Fibroblast of lung (primary cell): Measurements from ENCODE around the gene TRIM5. TPM values are rescaled to one million over a fixed set of nuclear protein-coding genes. Genes with fewer than 3 reads are reported as not detected.
"Not testable (repeated sequence)": the region's sequence is repeated elsewhere in the genome, so short reads cannot be mapped to it uniquely, and the experiment has no call there.

ENCODE experiments used
- DNase-seq, 2 donors: peaks; one replicate each; pipeline versions ENCODE4 v3.0.0 to v3.0.0-alpha.2; 2010; ENCODE audit warnings: low read depth in 2 of 2
- H2AFZ ChIP-seq: 2 replicates; pipeline ENCODE4 v1.5.1; 2012; ENCODE audit warnings: low read length, control low read depth, inconsistent platforms
- H3K27ac ChIP-seq: 2 replicates; pipeline ENCODE4 v1.5.1; 2011; ENCODE audit warnings: low read length, control low read depth; ENCODE audit not compliant: insufficient read depth
- H3K27me3 ChIP-seq: 2 replicates; pipeline ENCODE4 v1.5.1; 2011; ENCODE audit warnings: mild to moderate bottlenecking, low read length; ENCODE audit not compliant: control insufficient read depth, insufficient read depth
- H3K36me3 ChIP-seq: 2 replicates; pipeline ENCODE4 v1.5.1; 2011; ENCODE audit warnings: low read length; ENCODE audit not compliant: control insufficient read depth, insufficient read depth
- H3K4me1 ChIP-seq: 2 replicates; pipeline ENCODE4 v1.5.1; 2011; ENCODE audit warnings: low read length; ENCODE audit not compliant: control insufficient read depth, insufficient read depth; ENCODE audit errors: extremely low read depth
- H3K4me2 ChIP-seq: 2 replicates; pipeline ENCODE4 v1.5.1; 2011; ENCODE audit warnings: low read length, control low read depth; ENCODE audit not compliant: insufficient read depth; ENCODE audit errors: extremely low read depth
- H3K4me3 ChIP-seq, 4 experiments: fragments of 200-600 bp in 1 of 4; sonication (generic) in 1 of 4; replicated peaks in 1 of 4; 2 replicates each; pipeline ENCODE4 v1.5.1; 2011 to 2016; ENCODE audit warnings: low read length in 4 of 4, low read depth in 3 of 4, mild to moderate bottlenecking in 3 of 4, control low read depth in 2 of 4, inconsistent platforms in 1 of 4, mixed read lengths in 1 of 4; ENCODE audit not compliant: insufficient read depth in 1 of 4; ENCODE audit errors: control extremely low read depth in 1 of 4
- H3K79me2 ChIP-seq: 2 replicates; pipeline ENCODE4 v1.5.1; 2012; ENCODE audit warnings: mild to moderate bottlenecking, low read length, inconsistent platforms; ENCODE audit not compliant: control insufficient read depth, insufficient read depth
- H3K9ac ChIP-seq: 2 replicates; pipeline ENCODE4 v1.5.1; 2011; ENCODE audit warnings: mild to moderate bottlenecking, low read length, control low read depth; ENCODE audit not compliant: insufficient read depth
- H3K9me3 ChIP-seq: 2 replicates; pipeline ENCODE4 v1.5.1; 2012; ENCODE audit warnings: low read depth, low read length; ENCODE audit not compliant: control insufficient read depth, insufficient read depth
- H4K20me1 ChIP-seq: 2 replicates; pipeline ENCODE4 v1.5.1; 2011; ENCODE audit warnings: low read length; ENCODE audit not compliant: control insufficient read depth, insufficient read depth; ENCODE audit errors: extremely low read depth
- CTCF ChIP-seq, 2 donors: IDR thresholded peaks in 1 of 2; conservative IDR thresholded peaks in 1 of 2; 1 replicate in 1 of 2; 2 replicates in 1 of 2; pipeline ENCODE4 v1.5.1; 2011 to 2012; ENCODE audit warnings: low read length in 2 of 2, control low read depth in 1 of 2, inconsistent platforms in 1 of 2, low read depth in 1 of 2, mild to moderate bottlenecking in 1 of 2
- EZH2 ChIP-seq: IDR thresholded peaks from 2 replicates; pipeline ENCODE4 v1.5.1; 2012; ENCODE audit warnings: low read length, control low read depth, mild to moderate bottlenecking; ENCODE audit errors: missing control alignments
- polyA plus RNA-seq, 2 donors: library from polyadenylated mRNA; depleted of rRNA in 1 of 2; stranded (reverse) in 1 of 2; unstranded in 1 of 2; fragments of >200 nt; gene quantifications; 2 replicates each; pipeline ENCODE4 v1.2.1, GENCODE V29; 2011 to 2012; ENCODE audit warnings: missing spikeins in 1 of 2
- total RNA-seq: library from RNA; depleted of rRNA; stranded (reverse); fragments of >200 nt; gene quantifications from 2 replicates; pipeline ENCODE4 v1.2.1, GENCODE V29; 2014

The TRIM5 gene
- total and polyA plus RNA-seq, 2 donors (not counting 1 experiment from before 2014, with no cell fraction given): 26.8 to 47.9 TPM

DNA sequence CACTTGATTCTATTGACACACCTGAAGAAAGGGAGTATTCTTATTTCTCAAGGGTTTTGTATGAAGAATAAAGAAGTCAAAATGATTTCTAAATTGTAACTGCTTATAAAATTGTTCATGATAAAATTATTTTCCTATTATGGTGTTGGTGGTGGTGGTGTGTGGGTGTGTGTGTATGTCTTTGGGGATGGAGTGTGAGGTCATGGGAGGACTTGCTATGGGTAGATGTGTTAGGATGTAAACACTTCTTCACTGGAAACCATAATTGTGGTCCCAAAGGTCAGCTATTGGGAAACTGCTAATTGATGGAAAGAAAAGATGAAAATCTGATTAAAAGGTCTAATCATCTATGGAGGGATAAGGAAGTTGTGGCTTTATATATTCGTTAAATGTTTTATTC is 9.8 kb upstream of the TRIM5 start:
- TF ChIP-seq CTCF (conservative IDR thresholded peaks at IDR 0.05 in 1 of 2, IDR thresholded peaks at IDR 0.05 in 1 of 2; ENCODE audit: low read depth in 1 of 2, low read length in 2 of 2): no peak
- TF ChIP-seq EZH2: no peak
- H3K36me3 ChIP-seq: peaks cover 7% of the 10 kb centered on the region
- H3K4me1 ChIP-seq: peaks cover 4% of the 10 kb centered on the region

DNA sequence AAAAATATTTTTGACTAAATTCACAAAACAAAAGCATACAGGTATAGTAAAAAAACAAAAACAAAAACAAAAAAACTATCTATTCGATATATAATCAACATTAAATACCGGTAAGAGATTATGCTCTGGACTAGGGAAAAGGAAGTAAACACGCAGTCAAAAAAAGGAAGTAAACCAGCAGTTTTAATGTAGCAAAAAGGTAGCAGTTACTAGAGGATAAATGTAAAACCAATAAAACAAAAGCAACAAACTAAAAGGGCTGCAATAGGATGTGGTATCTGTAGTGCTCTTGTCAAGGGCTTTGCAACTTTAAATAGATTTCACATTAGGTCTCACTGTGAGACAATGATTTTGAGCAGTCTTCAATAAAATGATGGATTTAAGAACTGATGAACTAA is 7.1 kb upstream of the TRIM5 start:
- H3K27me3 ChIP-seq: no peaks in the 10 kb centered on the region
- TF ChIP-seq CTCF (conservative IDR thresholded peaks at IDR 0.05 in 1 of 2, IDR thresholded peaks at IDR 0.05 in 1 of 2; ENCODE audit: low read depth in 1 of 2, low read length in 2 of 2) (no peak), EZH2 (no peak)
- H2AFZ ChIP-seq: no peak overlapping the region
- DNase-seq: no peak
- no peaks in the 10 kb centered on the region for H3K9me3 ChIP-seq
- H3K27ac ChIP-seq: no peak overlapping the region
- peaks cover 9% of the 10 kb centered on the region for H3K4me1 ChIP-seq
- H3K4me2 ChIP-seq: peak overlapping the region; percentile 62
- H3K79me2 ChIP-seq: peaks cover 6% of the 10 kb centered on the region
- H3K4me3 ChIP-seq: peak overlapping the region in 1 of 4 experiments; percentile 64
- H4K20me1 ChIP-seq: no peaks in the 10 kb centered on the region
- no peak overlapping the region for H3K9ac ChIP-seq
- peaks cover 3% of the 10 kb centered on the region for H3K36me3 ChIP-seq

More for the DNA sequence above, 9.8 kb upstream of the TRIM5 start:
- Histone ChIP-seq H3K27ac (no peak overlapping the region), H3K9me3 (no peaks in the 10 kb centered on the region), H3K79me2 (peaks cover 6% of the 10 kb centered on the region), H2AFZ (no peak overlapping the region), H4K20me1 (no peaks in the 10 kb centered on the region), H3K4me3 (no peak overlapping the region), H3K9ac (no peak overlapping the region), H3K4me2 (no peak overlapping the region), H3K27me3 (no peaks in the 10 kb centered on the region)
- no peak for DNase-seq

DNA sequence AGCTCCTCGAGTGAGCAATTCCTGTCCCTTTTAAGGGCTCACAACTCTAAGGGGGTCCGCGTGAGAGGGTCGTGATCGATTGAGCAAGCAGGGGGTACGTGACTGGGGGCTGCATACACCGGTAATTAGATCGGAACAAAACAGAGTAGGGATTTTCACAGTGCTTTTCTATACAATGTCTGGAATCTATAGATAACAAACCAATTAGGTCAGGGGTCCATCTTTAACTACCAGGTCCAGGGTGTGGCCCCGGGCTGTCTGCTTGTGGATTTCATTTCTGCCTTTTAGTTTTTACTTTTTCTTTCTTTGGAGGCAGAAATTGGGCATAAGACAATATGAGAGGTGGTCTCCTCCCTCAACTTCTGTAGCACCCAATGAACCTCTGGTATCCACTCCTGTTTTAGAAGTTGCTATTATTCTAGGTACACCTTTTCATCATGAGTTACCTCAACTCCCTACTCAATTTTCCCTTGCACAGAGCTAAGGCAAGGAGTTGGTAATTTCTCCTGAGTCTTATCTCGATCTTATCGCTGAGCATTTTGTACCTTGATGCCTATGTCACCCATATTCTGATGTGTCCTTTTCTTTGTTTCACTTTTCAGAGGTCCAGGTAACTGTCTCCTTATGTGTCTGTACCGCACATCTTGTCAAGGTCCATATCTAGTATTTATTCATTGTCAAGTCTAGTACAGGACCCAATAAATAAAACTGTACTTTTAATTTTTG is 6.5 kb upstream of the TRIM5 start:
- not testable (repeated sequence) for H3K79me2 ChIP-seq, H2AFZ ChIP-seq, H4K20me1 ChIP-seq, H3K36me3 ChIP-seq, H3K9me3 ChIP-seq, H3K27me3 ChIP-seq, H3K4me1 ChIP-seq, DNase-seq
- H3K4me2 ChIP-seq: peak overlapping the region; percentile 98
- peak overlapping the region; percentile 68 for H3K9ac ChIP-seq
- peak overlapping the region; percentile 88 for H3K27ac ChIP-seq
- peak overlapping the region; percentile 46 to 64 (median 56) for H3K4me3 ChIP-seq
